ENCODE measurements around the gene TNFRSF9. TPM values are rescaled to one million over a fixed set of nuclear protein-coding genes. Genes with fewer than 3 reads are reported as not detected.

The TNFRSF9 gene
- total RNA-seq, 1 donor from 2014 or later, result under 0.01 TPM

GRCh38 chr1:7885513-7886404 lies 54.9 kb downstream of the TNFRSF9 start:
- Histone ChIP-seq H3K27me3 (ENCODE audit: control insufficient read depth in 3 of 3, insufficient read depth in 3 of 3, low read length in 3 of 3) (peaks cover 17 to 29% (median 23%) of the 10 kb centered on the region in 3 donors), H3K9ac (ENCODE audit: low read depth in 1 of 3, low read length in 3 of 3) (no peak overlapping the region), H3K36me3 (ENCODE audit: control insufficient read depth in 3 of 3, insufficient read depth in 3 of 3, low read length in 3 of 3) (no peaks in the 10 kb centered on the region), H3K4me1 (ENCODE audit: control insufficient read depth in 3 of 3, insufficient read depth in 3 of 3, low read length in 3 of 3) (no peaks in the 10 kb centered on the region), H3K9me3 (ENCODE audit: control insufficient read depth in 3 of 3, low read length in 3 of 3) (no peaks in the 10 kb centered on the region), H3K27ac (ENCODE audit: low read depth, low read length) (no peak overlapping the region), H3K4me3 (ENCODE audit: low read length in 3 of 3) (no peak overlapping the region)

DNA sequence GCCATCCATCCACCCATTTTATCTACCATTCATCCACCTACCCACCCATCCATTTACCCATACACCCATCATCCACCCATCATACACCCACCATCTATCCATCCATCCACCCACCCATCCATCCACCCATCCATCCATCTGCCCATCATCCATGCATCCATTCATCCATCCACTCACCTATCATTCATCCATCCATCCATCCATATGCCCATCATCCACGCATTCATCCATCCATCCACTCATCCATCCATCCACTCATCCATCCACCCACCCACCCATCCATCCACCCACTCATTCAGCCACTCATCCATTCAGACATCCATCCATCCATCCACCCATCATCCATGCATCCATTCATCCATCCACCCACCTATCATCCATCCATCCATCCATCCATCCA lies 55.9 kb downstream of the TNFRSF9 start:
- Histone ChIP-seq H3K9ac (ENCODE audit: low read depth in 1 of 3, low read length in 3 of 3) (no peak overlapping the region), H3K4me3 (ENCODE audit: low read length in 3 of 3) (no peak overlapping the region), H3K27me3 (ENCODE audit: control insufficient read depth in 3 of 3, insufficient read depth in 3 of 3, low read length in 3 of 3) (peaks cover 17 to 29% (median 23%) of the 10 kb centered on the region in 3 donors), H3K36me3 (ENCODE audit: control insufficient read depth in 3 of 3, insufficient read depth in 3 of 3, low read length in 3 of 3) (no peaks in the 10 kb centered on the region), H3K27ac (ENCODE audit: low read depth, low read length) (no peak overlapping the region), H3K9me3 (ENCODE audit: control insufficient read depth in 3 of 3, low read length in 3 of 3) (no peaks in the 10 kb centered on the region), H3K4me1 (ENCODE audit: control insufficient read depth in 3 of 3, insufficient read depth in 3 of 3, low read length in 3 of 3) (no peaks in the 10 kb centered on the region)

DNA sequence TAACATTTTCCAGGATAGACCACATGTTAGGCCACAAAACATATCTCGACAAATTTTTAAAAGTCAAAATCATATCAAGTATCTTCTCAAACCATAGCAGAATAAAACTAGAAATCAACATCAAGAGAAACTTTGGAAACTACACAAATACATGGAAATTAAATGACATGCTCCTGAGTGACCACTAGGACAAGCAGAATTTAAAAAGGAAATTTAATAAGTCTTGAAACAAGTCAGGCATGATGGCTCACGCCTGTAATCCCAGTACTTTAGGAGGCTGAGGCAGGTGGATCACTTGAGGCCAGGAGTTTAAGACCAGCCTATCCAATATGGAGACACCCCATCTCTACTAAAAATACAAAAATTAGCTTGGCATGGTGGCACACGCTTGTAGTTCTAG lies 61.4 kb downstream of the TNFRSF9 start:
- no peaks in the 10 kb centered on the region for H3K36me3 ChIP-seq (ENCODE audit: control insufficient read depth in 3 of 3, insufficient read depth in 3 of 3, low read length in 3 of 3)
- H3K4me3 ChIP-seq (ENCODE audit: low read length in 3 of 3), result no peak overlapping the region
- H3K4me1 ChIP-seq (ENCODE audit: control insufficient read depth in 3 of 3, insufficient read depth in 3 of 3, low read length in 3 of 3), result no peaks in the 10 kb centered on the region
- peaks cover 0 to 5% (median 3%) of the 10 kb centered on the region in 3 donors for H3K27me3 ChIP-seq (ENCODE audit: control insufficient read depth in 3 of 3, insufficient read depth in 3 of 3, low read length in 3 of 3)
- no peak overlapping the region for H3K27ac ChIP-seq (ENCODE audit: low read depth, low read length)
- no peak overlapping the region for H3K9ac ChIP-seq (ENCODE audit: low read depth in 1 of 3, low read length in 3 of 3)
- peaks cover 0 to 5% (median 2%) of the 10 kb centered on the region in 3 donors for H3K9me3 ChIP-seq (ENCODE audit: control insufficient read depth in 3 of 3, low read length in 3 of 3)

- Histone ChIP-seq H3K4me3 (ENCODE audit: low read length in 3 of 3) (no peak overlapping the region), H3K27me3 (ENCODE audit: control insufficient read depth in 3 of 3, insufficient read depth in 3 of 3, low read length in 3 of 3) (peaks cover 0 to 5% (median 3%) of the 10 kb centered on the region in 3 donors), H3K9ac (ENCODE audit: low read depth in 1 of 3, low read length in 3 of 3) (no peak overlapping the region), H3K4me1 (ENCODE audit: control insufficient read depth in 3 of 3, insufficient read depth in 3 of 3, low read length in 3 of 3) (no peaks in the 10 kb centered on the region), H3K36me3 (ENCODE audit: control insufficient read depth in 3 of 3, insufficient read depth in 3 of 3, low read length in 3 of 3) (no peaks in the 10 kb centered on the region), H3K27ac (ENCODE audit: low read depth, low read length) (no peak overlapping the region), H3K9me3 (ENCODE audit: control insufficient read depth in 3 of 3, low read length in 3 of 3) (peaks cover 0 to 5% (median 2%) of the 10 kb centered on the region in 3 donors)
Measured at GRCh38 chr1:7878027-7878426, 62.6 kb downstream of the TNFRSF9 start.

- H3K4me3 ChIP-seq (ENCODE audit: low read length in 3 of 3), result no peak overlapping the region
Measured at GRCh38 chr1:7873801-7874795, 66.5 kb downstream of the TNFRSF9 start.

GRCh38 chr1:7871136-7871535 lies 69.5 kb downstream of the TNFRSF9 start:
- Histone ChIP-seq H3K27ac (ENCODE audit: low read depth, low read length) (no peak overlapping the region), H3K4me1 (ENCODE audit: control insufficient read depth in 3 of 3, insufficient read depth in 3 of 3, low read length in 3 of 3) (no peaks in the 10 kb centered on the region), H3K36me3 (ENCODE audit: control insufficient read depth in 3 of 3, insufficient read depth in 3 of 3, low read length in 3 of 3) (no peaks in the 10 kb centered on the region), H3K27me3 (ENCODE audit: control insufficient read depth in 3 of 3, insufficient read depth in 3 of 3, low read length in 3 of 3) (peaks cover 0 to 3% (median under 1%) of the 10 kb centered on the region in 3 donors), H3K9ac (ENCODE audit: low read depth in 1 of 3, low read length in 3 of 3) (no peak overlapping the region), H3K9me3 (ENCODE audit: control insufficient read depth in 3 of 3, low read length in 3 of 3) (peaks cover 0 to 2% (median 0%) of the 10 kb centered on the region in 3 donors), H3K4me3 (ENCODE audit: low read length in 3 of 3) (no peak overlapping the region)

More at GRCh38 chr1:7873801-7874795, 66.5 kb downstream of the TNFRSF9 start:
- Histone ChIP-seq H3K36me3 (ENCODE audit: control insufficient read depth in 3 of 3, insufficient read depth in 3 of 3, low read length in 3 of 3) (no peaks in the 10 kb centered on the region), H3K9ac (ENCODE audit: low read depth in 1 of 3, low read length in 3 of 3) (no peak overlapping the region), H3K27ac (ENCODE audit: low read depth, low read length) (no peak overlapping the region), H3K9me3 (ENCODE audit: control insufficient read depth in 3 of 3, low read length in 3 of 3) (peaks cover 0 to 5% (median 2%) of the 10 kb centered on the region in 3 donors), H3K4me1 (ENCODE audit: control insufficient read depth in 3 of 3, insufficient read depth in 3 of 3, low read length in 3 of 3) (no peaks in the 10 kb centered on the region), H3K27me3 (ENCODE audit: control insufficient read depth in 3 of 3, insufficient read depth in 3 of 3, low read length in 3 of 3) (peaks cover 0 to 5% (median 3%) of the 10 kb centered on the region in 3 donors)

GRCh38 chr1:7869136-7869920 lies 71.3 kb downstream of the TNFRSF9 start:
- Histone ChIP-seq H3K36me3 (ENCODE audit: control insufficient read depth in 3 of 3, insufficient read depth in 3 of 3, low read length in 3 of 3) (no peaks in the 10 kb centered on the region), H3K4me3 (ENCODE audit: low read length in 3 of 3) (no peak overlapping the region), H3K9ac (ENCODE audit: low read depth in 1 of 3, low read length in 3 of 3) (no peak overlapping the region), H3K9me3 (ENCODE audit: control insufficient read depth in 3 of 3, low read length in 3 of 3) (no peaks in the 10 kb centered on the region), H3K27me3 (ENCODE audit: control insufficient read depth in 3 of 3, insufficient read depth in 3 of 3, low read length in 3 of 3) (no peaks in the 10 kb centered on the region), H3K27ac (ENCODE audit: low read depth, low read length) (no peak overlapping the region), H3K4me1 (ENCODE audit: control insufficient read depth in 3 of 3, insufficient read depth in 3 of 3, low read length in 3 of 3) (no peaks in the 10 kb centered on the region)

DNA sequence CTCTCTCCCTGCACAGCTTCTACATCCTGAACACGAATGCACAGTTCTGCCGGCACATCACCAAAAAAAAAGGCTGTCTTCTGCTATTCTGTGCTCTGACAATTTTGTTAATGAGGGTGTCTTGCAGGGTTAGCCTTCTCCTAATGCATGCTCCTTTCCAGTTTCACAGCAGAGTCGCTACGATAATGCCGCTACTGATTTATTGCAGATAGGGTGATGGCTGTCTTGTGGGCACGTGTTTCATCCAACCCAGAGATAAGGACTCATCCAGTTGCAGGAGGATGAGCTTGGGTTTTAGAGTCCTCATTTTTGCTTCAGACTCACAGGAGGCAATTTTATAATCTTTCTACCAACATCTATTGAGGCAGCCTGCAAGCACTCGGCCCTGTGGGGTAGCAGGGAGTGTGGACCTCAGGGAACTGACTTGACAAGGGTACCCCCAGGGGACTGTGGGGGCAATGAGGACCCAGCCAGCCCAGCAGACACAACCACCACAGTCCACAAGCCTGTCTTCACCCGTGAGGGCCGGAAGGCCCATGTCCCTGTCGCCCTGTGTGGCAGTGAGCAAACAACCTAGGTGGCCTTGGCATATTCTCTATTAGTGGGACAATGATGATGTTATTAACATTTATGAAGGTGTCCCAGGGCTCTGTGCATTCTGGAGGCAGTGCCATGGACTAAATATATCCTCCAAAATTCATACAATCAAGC lies 72.4 kb downstream of the TNFRSF9 start:
- Histone ChIP-seq H3K4me3 (ENCODE audit: low read length in 3 of 3) (no peak overlapping the region), H3K36me3 (ENCODE audit: control insufficient read depth in 3 of 3, insufficient read depth in 3 of 3, low read length in 3 of 3) (no peaks in the 10 kb centered on the region), H3K9ac (ENCODE audit: low read depth in 1 of 3, low read length in 3 of 3) (no peak overlapping the region), H3K9me3 (ENCODE audit: control insufficient read depth in 3 of 3, low read length in 3 of 3) (no peaks in the 10 kb centered on the region), H3K27ac (ENCODE audit: low read depth, low read length) (no peak overlapping the region), H3K4me1 (ENCODE audit: control insufficient read depth in 3 of 3, insufficient read depth in 3 of 3, low read length in 3 of 3) (no peaks in the 10 kb centered on the region), H3K27me3 (ENCODE audit: control insufficient read depth in 3 of 3, insufficient read depth in 3 of 3, low read length in 3 of 3) (no peaks in the 10 kb centered on the region)

DNA sequence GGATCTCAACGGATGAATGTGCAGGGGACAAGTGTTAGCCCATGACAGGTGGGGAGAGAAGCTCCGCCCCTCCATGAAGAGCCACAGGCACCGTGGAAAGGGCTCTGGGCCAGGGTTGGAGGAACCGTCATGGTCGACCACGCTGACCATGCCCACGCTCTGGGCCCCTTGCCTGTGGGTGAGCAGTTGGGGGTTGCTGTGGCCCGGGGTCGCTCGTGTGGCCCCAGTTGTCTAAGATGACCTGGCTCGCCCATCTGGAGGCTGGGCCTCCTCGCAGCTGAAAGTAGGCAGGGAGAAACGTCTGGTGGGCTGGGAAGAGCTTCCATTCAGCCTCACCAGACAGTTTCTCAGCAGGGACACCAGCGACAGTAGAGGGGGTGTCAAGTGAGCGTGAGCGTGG lies 74.7 kb downstream of the TNFRSF9 start:
- Histone ChIP-seq H3K4me1 (ENCODE audit: control insufficient read depth in 3 of 3, insufficient read depth in 3 of 3, low read length in 3 of 3) (no peaks in the 10 kb centered on the region), H3K27me3 (ENCODE audit: control insufficient read depth in 3 of 3, insufficient read depth in 3 of 3, low read length in 3 of 3) (no peaks in the 10 kb centered on the region), H3K9ac (ENCODE audit: low read depth in 1 of 3, low read length in 3 of 3) (no peak overlapping the region), H3K27ac (ENCODE audit: low read depth, low read length) (no peak overlapping the region), H3K4me3 (ENCODE audit: low read length in 3 of 3) (no peak overlapping the region), H3K36me3 (ENCODE audit: control insufficient read depth in 3 of 3, insufficient read depth in 3 of 3, low read length in 3 of 3) (no peaks in the 10 kb centered on the region), H3K9me3 (ENCODE audit: control insufficient read depth in 3 of 3, low read length in 3 of 3) (no peaks in the 10 kb centered on the region)
